Fibroblast of upper back skin (primary cell): ENCODE data around the gene AFAP1L2.
A peak's percentile ranks its signal among the peaks of the same experiment; 100 is the strongest.

Experiments used
- DNase-seq: peaks from one replicate; pipeline ENCODE4 v3.0.0-alpha.2; 2013

Gene AFAP1L2, protein sequence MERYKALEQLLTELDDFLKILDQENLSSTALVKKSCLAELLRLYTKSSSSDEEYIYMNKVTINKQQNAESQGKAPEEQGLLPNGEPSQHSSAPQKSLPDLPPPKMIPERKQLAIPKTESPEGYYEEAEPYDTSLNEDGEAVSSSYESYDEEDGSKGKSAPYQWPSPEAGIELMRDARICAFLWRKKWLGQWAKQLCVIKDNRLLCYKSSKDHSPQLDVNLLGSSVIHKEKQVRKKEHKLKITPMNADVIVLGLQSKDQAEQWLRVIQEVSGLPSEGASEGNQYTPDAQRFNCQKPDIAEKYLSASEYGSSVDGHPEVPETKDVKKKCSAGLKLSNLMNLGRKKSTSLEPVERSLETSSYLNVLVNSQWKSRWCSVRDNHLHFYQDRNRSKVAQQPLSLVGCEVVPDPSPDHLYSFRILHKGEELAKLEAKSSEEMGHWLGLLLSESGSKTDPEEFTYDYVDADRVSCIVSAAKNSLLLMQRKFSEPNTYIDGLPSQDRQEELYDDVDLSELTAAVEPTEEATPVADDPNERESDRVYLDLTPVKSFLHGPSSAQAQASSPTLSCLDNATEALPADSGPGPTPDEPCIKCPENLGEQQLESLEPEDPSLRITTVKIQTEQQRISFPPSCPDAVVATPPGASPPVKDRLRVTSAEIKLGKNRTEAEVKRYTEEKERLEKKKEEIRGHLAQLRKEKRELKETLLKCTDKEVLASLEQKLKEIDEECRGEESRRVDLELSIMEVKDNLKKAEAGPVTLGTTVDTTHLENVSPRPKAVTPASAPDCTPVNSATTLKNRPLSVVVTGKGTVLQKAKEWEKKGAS

DNA sequence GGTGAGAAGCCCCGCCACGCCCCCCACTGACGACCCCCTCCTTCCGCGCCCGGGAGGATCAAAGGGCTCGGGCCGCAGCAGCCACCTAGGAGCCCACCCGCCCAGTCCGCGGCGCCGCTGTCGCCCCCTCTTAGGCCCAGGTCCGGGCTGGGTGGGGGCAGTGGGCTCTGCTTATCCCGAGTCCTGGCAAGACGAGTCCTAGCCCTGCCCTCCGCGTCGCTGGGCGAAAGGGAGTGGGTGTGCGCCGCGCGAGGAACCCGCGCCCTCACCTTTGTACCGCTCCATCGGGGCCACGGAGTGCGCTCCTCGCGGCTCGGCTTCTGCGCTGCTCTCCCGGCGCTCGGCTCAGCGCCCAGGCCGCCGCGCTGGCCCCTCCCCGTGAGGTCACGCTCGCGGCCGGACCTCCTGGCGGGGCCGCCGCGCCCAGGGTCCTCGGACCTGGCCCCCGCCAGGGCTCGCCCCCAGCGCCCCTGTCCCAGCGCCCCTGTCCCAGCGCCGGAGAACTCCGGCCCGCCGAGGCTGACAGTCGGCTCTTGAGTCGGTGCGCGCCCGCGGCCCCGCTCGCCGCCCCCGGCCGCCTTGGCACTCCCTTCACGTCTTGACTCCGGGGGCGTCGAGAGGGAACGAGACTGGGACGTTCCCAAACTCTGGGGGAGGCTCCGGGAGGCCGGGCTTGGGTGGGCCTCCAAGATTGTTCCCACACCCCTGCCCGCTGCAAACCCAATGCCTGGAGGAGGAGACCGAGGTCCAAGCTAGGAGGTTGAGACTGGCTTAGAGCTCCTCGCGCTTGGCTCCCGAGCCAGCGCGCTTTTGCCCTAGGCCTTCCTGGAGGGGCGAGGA, at the start of gene AFAP1L2:
TSS of gene AFAP1L2 (minus strand) at position 332 of the 840 bp plus-strand sequence. CDS start at position 285, 47 bp downstream.
- DNase-seq: no peak

DNA sequence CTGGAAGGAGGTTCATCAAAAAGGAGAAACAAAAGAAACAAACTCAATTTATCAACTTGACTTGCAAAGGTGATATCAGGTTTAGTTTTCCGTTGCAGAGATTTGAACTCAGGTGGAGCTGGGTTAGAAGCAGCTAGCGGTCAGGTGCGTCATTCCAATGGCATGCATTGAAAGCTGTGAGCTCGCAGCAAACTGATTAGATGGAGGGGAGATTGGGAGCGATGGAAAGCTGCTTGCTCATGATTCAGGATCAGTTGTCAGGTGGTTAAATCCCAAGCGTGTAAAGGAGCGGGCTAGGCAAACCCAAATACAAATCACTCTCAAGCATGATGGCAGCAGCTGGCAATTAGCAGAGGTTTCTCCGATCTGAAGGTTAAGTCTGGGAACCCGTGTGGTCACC, 49.3 kb upstream of the AFAP1L2 start:
- DNase-seq: no peak

DNA sequence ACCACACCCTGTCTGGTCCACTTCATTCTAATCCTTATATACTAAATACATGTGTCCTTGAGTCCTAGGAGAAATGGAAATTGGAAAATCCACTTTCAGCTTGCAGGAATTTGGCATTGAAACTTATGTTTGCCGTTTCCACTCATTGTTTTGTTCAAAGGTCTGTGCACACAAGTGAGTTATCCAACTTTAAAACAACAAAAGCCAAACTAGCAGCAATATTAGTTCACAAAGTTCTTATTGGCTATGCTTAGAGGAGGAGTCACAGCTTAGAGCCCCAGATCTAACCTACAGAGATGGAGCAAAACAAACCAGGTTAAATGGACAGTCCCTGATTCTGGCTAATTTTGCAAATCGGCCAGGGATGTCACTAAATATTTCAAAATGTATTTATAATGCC, 44.6 kb upstream of the AFAP1L2 start:
- DNase-seq: no peak

DNA sequence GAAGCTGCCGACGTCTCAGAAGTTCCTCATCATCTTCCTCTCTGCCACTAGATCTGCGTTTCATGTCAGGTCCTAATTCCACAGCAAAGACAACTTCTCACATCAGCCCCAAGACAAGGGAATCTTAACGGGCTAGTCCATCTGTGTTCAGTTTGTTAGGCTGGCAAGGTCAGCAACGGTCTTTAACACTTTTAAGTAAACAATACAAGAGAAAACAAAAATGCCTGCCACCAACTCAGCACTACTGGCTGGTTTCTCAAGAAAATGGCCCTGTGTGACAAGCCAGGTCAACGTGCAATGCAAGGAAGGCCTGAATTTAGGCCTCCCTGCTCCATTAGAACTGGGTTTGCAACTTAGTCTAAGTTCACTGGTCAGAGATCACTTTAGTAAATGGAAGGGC, 41.0 kb upstream of the AFAP1L2 start:
- no peak for DNase-seq

DNA sequence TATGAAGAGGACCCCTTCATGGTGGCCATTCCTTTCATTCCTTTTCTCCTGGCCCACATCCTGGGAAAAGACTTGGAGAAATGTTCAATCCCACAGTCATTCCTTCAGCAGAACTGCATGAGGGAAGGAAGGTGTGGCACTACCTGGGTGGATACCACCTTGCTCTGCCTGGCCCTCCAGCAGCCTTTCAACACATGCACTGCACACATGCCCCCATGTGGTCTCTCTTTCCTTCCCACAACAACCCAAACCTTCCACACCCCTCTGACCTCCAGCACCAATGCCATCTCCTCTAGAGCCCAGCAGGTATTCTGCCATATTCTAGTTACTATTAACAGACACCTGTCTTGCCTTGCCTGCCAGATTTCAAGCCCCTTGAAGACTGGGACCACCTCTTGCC, 40.5 kb upstream of the AFAP1L2 start:
- DNase-seq: no peak

DNA sequence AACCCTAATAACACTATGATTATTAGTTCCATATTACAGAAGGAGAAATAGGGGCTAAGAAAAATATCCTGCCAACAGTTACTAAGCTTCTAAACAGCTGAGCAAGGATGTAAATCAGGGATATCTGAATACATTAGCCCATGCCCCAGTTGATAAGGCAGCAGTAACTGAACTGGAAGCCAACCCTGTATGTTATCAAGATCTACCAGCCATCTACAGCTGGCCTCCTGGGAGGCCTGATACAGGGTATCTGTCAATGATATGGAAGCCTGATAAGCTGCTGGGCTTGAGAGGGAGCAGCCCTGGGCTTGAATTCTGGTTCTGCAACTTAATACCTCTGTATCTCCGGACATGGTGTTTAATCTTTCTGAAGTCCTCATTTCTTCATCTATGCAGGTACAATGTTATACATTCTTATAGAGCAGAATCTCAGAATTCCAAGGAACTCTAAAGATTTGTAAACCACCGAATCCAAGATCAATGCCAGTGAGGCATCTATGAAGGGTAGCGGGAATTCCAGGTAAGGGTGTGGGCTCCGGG, 37.9 kb upstream of the AFAP1L2 start:
- DNase-seq: no peak

DNA sequence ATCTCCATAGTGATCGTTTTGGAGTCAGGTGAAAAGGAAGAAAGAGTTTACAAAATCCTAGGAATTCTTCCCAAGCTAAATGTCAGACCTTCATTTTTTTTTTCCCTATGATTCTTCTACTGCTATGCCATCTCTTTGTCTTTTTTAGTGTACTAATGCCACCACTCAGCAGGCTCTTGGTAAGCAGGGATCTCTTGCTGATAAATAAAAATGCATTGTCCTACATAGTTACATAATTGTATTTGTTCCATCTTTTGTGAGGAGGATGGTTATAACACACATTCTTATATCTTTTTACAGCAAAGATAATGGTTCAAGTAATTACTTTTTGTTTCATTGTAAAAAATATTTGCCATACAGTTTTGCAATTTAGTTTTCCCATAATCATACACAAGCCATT, 36.8 kb upstream of the AFAP1L2 start:
- DNase-seq: no peak

DNA sequence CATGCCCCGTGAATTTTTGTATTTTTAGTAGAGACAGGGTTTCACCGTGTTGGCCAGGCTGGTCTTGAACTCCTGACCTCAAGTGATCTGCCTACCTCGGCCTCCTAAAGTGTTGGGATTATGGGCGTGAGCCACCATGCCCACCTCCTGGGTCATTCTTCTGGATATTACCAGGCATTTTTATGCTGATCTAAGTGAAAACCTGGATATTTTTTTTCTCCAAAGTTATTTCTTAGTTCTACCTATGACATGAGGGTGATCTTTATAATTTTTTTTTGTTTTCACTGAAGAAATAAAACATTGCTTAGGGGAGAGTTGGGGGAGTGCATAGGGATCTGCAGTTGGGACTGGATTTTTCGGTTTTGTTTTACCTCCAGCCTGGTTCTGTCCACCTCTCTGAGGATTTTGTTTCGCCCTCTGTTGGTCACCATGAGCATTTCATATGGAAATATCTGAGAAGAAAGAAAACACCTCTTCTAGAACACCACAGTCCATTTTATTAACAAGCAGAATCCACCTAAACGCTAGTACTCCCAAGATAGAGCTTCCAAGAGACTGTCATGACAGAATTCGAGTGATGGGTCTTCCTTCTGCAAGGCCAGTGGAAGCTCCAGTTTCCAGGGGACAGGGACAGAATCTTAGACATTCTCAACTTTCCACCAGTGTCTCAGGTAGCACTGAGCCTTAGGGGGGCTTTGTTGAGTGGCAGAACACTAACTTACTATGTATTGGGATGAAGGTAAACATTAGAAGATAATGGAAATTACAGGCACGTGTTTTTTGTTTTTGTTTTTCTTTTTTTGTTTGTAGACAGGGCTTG, 33.4 kb upstream of the AFAP1L2 start:
- DNase-seq: peak; percentile 5

DNA sequence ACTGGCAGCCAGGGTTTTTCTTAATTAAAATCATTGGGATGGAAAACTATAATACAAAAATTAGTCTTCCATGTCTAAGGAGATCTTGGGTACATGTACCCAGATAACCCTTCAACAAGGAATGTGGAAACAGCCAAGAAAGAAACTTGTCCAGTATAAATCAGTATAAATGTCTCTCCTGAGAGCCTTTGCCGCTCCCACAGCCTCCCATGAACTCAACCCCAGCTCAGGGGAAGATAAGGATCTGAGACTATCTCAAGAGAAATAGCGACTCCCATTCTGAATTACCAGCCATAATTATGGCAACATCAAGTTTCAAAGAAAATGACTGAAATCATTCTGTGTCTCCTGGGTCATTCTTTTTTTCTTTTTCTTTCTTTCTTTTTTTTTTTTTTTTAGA, 32.6 kb upstream of the AFAP1L2 start:
- no peak for DNase-seq

DNA sequence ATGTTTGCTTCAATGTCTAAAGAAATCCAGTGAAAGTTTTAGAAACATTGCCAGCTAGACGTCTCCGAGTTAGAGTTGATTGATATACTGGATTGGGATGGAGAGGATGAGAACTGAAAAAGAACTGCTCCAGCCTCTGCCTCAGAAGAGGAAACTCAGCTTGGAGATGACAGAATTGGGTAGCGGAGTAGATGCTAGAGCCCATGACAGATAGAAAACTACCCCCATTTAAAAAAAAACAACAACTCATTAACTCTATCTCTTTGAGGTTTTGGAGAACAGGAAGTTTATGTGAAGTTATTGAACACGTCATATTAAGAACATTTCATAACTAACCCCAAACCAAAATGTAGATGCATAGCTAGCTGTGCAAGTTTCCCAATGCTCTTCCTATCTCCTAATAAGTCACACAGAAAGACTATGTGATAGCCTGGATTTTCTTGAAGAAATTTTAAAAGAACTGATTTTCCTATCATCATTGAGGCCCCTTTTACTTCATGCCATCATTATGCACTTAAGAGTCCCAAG, 28.3 kb upstream of the AFAP1L2 start:
- DNase-seq: no peak

DNA sequence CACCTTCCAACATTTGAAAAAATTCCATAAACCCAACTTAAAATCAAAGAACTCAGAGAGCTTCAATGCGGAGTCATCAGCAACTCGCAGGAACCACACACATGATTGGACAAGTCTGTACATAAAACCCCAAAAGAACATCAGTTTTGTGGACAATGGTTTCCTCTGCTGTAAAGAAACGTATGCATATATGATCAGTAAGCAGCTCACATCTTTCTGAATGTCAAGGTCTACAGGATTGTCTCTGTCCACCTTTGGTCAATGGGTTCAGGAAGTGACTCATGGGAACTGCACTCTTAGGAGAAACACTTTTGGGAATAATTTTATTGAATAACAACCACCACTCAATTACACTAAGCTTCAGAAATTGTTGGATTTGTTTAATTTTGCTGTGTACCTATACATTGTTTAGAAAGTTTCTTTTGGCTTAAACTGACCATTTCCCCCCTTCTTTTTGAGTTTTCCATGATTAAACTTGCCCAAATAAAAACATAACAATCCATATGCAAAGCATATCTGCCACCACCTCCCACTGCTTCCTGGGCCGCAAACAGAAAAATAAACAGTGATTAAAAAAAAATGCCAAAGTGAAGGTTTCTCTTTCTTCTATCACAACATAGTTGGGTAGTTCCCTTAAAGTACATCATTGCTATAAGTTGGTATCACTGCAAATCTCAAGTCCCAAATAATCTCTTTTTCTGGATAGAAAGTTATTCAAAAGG, 27.3 kb upstream of the AFAP1L2 start:
- DNase-seq: no peak

DNA sequence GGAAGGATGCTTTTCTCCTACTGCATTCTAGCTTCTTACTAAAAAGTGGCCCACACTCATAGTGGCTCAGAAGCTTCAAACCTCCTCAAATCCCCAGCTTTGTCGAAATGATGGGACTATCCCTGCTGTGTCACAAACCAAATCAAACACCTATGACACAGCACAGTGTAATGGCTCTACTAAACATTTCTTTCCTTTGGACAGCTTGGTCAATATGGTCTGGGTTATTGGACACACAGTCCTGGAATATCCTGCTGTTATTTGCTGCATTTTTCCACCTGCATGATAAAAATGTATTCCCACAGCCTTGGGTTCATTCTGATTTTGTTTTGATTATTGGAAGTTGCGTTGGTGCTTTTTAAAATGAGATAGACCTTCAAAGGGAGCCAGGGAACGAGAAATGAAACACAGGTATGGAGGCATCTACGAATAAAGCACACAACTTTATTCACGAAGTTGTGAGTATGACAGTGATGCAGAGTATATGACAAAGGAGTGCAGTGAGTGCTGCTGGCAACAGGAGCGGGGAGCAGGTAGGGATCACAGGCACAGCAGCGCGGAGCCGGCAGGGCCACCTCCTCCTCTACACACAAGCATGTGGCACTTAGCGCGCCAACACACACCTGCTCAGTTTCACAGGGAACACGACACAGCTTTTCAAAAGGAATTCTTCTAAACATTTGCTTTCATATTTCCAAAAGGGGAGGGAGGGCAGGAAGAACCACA, 26.5 kb upstream of the AFAP1L2 start:
- DNase-seq: no peak

DNA sequence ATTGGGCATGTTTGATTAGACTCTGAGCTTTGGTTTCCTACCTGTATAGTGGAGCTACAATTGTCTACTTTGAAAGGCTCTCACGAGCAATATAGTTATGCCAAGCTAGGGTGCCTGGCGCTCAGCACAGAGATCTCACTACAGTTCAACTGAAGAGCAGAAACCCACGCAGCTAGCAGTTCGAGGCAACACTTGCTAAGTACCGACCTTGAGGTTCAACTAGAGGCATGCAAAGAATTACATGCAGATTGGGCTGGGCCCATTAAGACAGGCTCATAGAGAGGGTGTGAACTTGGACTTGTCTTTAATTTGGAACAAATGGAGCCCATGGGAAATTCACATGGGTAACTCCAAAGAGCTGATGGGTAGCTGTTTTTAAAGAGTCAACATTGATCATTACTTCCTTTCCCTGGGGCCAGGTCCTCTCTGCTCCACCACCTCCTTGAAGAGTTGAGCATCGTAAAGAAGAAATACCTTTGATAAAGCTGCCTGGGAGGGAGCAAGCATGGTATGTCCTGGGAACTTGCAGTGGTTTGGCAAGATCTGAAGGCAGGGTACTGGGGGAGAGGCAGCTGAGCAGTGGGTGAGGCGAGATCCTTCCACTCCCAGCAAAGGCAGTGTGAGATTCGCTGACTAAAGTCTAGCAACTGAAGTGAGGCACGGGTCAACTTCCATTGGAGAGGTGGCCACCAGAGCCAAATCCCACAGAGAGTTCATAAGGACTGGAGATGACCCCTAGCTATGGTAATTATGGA, 25.5 kb upstream of the AFAP1L2 start:
- DNase-seq: no peak

DNA sequence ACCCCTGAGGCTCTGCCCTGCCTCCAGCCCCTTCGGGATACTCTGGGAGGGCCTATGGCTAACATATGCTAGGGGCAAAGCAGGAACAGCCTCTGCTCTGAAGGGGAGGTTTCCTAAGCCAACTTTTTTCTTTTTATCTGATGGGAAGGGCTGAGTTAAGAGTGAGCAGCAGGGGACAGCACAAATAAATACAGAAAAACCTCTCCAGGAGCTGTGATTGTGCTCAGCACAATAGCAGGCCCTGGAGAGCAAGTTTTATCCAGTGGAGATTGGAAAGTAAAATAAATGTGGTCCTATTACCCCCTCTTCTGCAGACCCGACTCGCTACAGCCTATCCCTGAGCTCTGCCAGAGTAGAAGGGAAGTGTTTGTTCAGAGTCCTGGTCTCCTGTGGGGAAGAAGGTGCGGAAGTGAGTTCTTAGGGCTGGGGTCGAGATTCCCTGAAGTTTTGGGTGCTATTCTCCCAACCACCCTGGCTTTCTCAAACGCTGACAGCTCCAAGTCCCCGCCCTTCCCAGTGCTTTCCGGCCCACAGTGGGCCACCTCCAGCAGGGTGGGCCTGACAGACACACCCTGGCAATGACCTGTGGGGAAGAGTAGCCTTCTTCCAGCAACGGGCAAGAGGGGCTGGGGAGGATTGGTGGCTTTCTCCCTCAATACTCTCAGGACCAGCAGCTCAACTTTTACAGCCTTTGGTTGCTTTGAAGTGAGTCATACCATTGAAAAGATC, 23.0 kb upstream of the AFAP1L2 start:
- no peak for DNase-seq

DNA sequence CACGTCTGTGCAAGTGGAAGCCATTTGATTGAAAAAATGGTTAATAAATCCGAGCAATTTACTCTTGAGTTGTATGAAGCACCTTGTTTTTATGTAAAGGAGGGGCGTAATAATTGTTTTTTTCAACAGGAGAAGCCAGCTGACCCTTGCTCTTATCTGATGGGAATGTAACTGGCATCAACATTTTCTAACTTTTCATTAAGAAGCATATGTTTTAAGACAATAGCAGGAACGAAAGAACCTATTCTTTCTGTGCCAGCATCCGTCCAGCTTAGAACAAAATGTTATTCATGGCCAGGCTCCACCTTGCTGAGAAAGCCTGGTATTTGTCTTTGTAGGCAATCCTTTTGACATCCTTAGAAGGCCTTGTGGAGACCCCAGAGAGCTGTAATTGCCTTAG, 22.2 kb upstream of the AFAP1L2 start:
- DNase-seq: no peak

DNA sequence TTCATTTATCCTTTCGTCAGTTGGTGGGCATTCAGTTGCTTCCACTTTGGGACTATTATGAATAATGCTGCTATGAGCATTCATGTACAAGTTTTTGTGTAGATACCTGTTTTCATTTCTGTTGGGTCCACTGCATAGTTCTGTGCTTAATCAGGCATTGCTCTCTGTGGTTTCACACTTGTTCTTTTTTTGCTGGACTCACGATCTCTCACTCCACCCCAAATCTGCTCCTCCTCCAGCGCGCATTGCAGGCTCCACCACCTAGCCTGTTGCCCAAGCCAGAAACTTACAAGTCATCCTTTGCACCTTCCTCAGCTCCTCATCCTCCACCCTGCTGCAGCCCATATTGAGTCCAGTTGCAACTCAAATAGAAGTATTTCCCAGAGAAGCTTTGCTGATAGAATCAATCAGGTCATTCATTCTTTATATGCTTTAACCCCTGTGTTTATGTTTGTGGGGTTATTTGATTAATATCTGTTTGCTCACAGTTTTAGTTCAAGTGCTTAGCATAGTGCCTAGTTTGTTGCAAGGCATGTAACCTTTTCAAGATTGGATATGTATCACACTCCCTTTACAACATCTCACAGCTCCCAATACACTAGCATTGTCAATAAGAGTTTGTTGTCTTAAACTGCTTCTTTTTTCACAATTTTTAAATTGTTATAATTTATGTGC, 16.6 kb upstream of the AFAP1L2 start:
- no peak for DNase-seq

DNA sequence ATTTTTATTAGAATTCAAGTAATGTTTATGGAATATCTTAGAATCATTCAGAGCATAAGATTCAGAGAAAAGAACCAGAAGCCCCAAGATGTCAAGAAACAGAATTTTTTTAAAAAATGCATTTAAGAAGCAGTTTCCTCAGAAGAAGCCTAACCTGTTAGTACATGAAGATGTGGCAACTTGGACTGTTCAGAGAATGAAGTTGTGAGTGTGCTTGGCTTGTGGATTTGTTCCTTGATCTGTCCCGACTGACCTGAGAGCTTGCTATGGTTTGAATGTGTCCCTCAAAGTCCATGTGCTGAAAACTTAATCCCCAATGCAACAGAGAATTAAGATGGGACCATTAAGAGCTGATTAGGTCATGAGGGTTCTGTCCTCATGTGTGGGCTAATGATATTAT, 13.8 kb upstream of the AFAP1L2 start:
- no peak for DNase-seq
